ENCODE results near the gene RALA.

The RALA gene

DNA sequence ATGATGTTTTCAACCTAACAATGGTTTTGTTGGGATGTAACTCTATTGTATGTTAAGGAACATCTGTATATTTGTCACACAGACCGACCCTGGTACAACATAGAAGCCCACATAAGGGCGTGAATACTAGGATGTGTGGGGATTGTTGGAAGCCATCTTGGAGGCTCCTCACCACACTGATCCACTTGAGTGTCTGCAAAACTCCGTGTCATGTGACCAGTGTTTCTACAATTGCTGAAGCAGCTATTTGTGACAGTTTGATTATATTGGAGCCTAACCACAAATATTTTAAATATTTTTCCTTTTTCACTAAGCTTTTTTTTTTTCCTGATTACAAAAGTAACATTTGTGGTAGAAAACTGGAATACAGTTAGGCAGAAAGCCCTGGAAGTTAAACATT lies 27.9 kb downstream of the RALA start:
- TF ChIP-seq, protein P1, sequence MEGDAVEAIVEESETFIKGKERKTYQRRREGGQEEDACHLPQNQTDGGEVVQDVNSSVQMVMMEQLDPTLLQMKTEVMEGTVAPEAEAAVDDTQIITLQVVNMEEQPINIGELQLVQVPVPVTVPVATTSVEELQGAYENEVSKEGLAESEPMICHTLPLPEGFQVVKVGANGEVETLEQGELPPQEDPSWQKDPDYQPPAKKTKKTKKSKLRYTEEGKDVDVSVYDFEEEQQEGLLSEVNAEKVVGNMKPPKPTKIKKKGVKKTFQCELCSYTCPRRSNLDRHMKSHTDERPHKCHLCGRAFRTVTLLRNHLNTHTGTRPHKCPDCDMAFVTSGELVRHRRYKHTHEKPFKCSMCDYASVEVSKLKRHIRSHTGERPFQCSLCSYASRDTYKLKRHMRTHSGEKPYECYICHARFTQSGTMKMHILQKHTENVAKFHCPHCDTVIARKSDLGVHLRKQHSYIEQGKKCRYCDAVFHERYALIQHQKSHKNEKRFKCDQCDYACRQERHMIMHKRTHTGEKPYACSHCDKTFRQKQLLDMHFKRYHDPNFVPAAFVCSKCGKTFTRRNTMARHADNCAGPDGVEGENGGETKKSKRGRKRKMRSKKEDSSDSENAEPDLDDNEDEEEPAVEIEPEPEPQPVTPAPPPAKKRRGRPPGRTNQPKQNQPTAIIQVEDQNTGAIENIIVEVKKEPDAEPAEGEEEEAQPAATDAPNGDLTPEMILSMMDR (IDR thresholded peaks at IDR 0.05): no peak

GRCh38 chr7:39656415-39656814 lies 33.0 kb downstream of the RALA start:
- TF ChIP-seq, protein P1 (IDR thresholded peaks at IDR 0.05): no peak

DNA sequence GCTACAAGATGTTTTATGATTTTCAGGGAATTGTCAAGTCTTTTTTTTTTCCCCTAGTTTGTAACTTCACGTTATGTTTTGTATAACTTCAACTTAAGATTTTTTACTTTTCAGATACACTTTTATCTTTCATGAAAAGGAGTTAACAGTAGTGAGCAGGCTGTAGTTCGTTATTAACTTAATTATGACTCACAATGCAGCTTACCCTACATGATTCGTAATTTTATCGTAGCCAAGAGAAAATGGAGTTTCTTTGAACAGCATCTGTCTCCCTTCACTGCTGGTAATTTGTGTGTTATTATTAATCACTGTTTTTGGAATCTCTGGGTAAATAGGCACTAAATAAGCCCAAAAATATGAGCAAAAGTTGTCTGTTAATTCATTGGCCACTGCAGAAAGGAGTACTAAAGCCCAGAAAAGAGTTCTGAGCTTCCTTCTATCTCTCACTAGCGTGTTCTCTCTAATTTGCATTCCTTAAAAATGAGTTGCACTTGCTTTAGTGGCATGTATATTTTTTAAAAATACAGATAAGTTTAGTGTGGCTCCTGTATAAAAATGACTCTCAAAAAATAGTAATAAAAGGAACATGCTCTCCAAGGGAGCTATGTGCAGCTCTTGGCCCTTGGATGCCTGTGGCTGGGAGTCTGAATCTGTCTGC lies 36.1 kb downstream of the RALA start:
- TF ChIP-seq, protein P1 (IDR thresholded peaks at IDR 0.05): no peak

- TF ChIP-seq, protein P1 (IDR thresholded peaks at IDR 0.05): no peak
These were observed 38.6 kb downstream of the RALA start for GRCh38 chr7:39661960-39662359.

DNA sequence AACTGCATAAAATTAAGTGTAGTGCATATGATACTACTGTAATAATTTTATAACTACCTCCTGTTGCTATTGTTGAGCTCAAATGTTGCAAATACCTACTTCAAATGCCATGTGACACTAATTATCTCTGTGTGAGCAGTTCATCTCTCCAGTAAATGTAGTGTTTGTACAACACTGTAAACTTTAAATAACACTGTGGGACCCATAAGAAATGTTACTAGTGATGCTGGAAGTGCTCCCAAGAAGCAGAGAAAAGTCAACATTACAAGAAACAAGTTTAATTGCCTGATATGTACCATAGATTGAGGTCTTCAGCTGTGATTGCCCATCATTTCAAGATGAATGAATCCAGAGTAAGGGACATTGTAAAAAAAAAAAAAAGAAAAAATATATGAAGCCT lies 39.9 kb downstream of the RALA start:
- TF ChIP-seq, protein P1 (IDR thresholded peaks at IDR 0.05): no peak

GRCh38 chr7:39664057-39664456 lies 40.7 kb downstream of the RALA start:
- TF ChIP-seq, protein P1 (IDR thresholded peaks at IDR 0.05): no peak

GRCh38 chr7:39664585-39664984 lies 41.2 kb downstream of the RALA start:
- TF ChIP-seq, protein P1 (IDR thresholded peaks at IDR 0.05): no peak

GRCh38 chr7:39666562-39666961 lies 43.2 kb downstream of the RALA start:
- TF ChIP-seq, protein P1 (IDR thresholded peaks at IDR 0.05): no peak

Measured in LNCAP (cell line).